Calu3 (cell line): ENCODE results near the gene OTOF. TPM values are rescaled to one million over a fixed set of nuclear protein-coding genes. Genes with fewer than 3 reads are reported as not detected.

ENCODE experiments used
- BruUV-seq: library from RNA; stranded (reverse); fragments of 400-500 nt; replicated peaks from 2 replicates; lab custom pipeline; 2021; lab: Mats Ljungman, UMichigan
- CTCF ChIA-PET: fragments of 300-600 bp; sonication (Branson Sonifier 250); formaldehyde crosslinking; loops from one replicate; lab custom pipeline; 2022; ENCODE audit warnings: antibody characterized with exemption; lab: Charles Lee
- DNase-seq: peaks from one replicate; pipeline ENCODE4 v3.0.0; 2022
- H3K27ac Mint-ChIP-seq: one replicate; pipeline ENCODE4 v1.8.0; 2022; ENCODE audit warnings: mixed read lengths; ENCODE audit not compliant: unreplicated experiment
- H3K27me3 Mint-ChIP-seq: one replicate; pipeline ENCODE4 v1.8.0; 2022; ENCODE audit warnings: mixed read lengths; ENCODE audit not compliant: unreplicated experiment
- H3K36me3 Mint-ChIP-seq: one replicate; pipeline ENCODE4 v1.8.0; 2022; ENCODE audit warnings: mild to moderate bottlenecking, moderate library complexity, mixed read lengths; ENCODE audit not compliant: insufficient read depth, unreplicated experiment
- H3K4me1 Mint-ChIP-seq: one replicate; pipeline ENCODE4 v1.8.0; 2022; ENCODE audit warnings: mild to moderate bottlenecking, low read depth, mixed read lengths; ENCODE audit not compliant: unreplicated experiment
- H3K4me3 Mint-ChIP-seq: one replicate; pipeline ENCODE4 v1.8.0; 2022; ENCODE audit warnings: mild to moderate bottlenecking, low read depth, moderate library complexity, mixed read lengths; ENCODE audit not compliant: unreplicated experiment
- H3K9me3 Mint-ChIP-seq: one replicate; pipeline ENCODE4 v1.8.0; 2022; ENCODE audit warnings: low read depth, mixed read lengths; ENCODE audit not compliant: unreplicated experiment
- CTCF ChIP-seq: fragments of 200-600 bp; IDR thresholded peaks from one replicate; pipeline ENCODE4 v1.8.0; 2022; ENCODE audit warnings: antibody characterized with exemption; ENCODE audit not compliant: unreplicated experiment
- intact Hi-C: fragments of 100-400 bp; cut with micrococcal nuclease; formaldehyde crosslinking; loops from one replicate; pipeline ENCODE4 v1.10.0; 2022; ENCODE audit not compliant: unreplicated experiment
- total RNA-seq: library from RNA; stranded (reverse); gene quantifications from 2 replicates; pipeline ENCODE4 v1.2.3, GENCODE V29; 2022

OTOF gene
- total RNA-seq, 1 experiment from 2014 or later: not detected

GRCh38 chr2:26520148-26520449 lies 42.2 kb upstream of the OTOF start:
- CTCF ChIA-PET: interaction anchor here (1.0 to 1.7 kb wide), 4 partner anchors 31 to 88 kb away, joined by 3 to 7 read pairs (median 4); no protein-coding TSS in a partner anchor
- BruUV-seq: no TSS peak
- intact Hi-C loops: loop anchor here (2.0 kb wide), 1 partner anchor 225 kb away; no protein-coding TSS in a partner anchor
- Mint-ChIP-seq H3K9me3 (no peaks in the 10 kb centered on the region), H3K4me1 (no peaks in the 10 kb centered on the region), H3K4me3 (no peak overlapping the region), H3K27me3 (peaks cover 50% of the 10 kb centered on the region), H3K36me3 (no peaks in the 10 kb centered on the region), H3K27ac (no peak overlapping the region)
- DNase-seq: no peak
- TF ChIP-seq CTCF: no peak

- intact Hi-C loops: loop anchor here (2.0 kb wide), 1 partner anchor 225 kb away; no protein-coding TSS in a partner anchor
- Mint-ChIP-seq H3K27me3 (peaks cover 55% of the 10 kb centered on the region), H3K9me3 (no peaks in the 10 kb centered on the region), H3K27ac (no peak overlapping the region), H3K4me1 (no peaks in the 10 kb centered on the region), H3K36me3 (no peaks in the 10 kb centered on the region), H3K4me3 (no peak overlapping the region)
- no peak for DNase-seq
- BruUV-seq: no TSS peak
- CTCF ChIA-PET: interaction anchor here (1.0 to 1.3 kb wide), 3 partner anchors 32 to 88 kb away, joined by 3 to 5 read pairs (median 4); no protein-coding TSS in a partner anchor
- no peak for TF ChIP-seq CTCF
These were observed 41.6 kb upstream of the OTOF start for GRCh38 chr2:26519396-26520147.

- no peak overlapping the region for H3K27ac Mint-ChIP-seq
- intact Hi-C loops: no loop called here
- no peak for DNase-seq
- no TSS peak for BruUV-seq
- CTCF ChIA-PET: interaction anchor here (0.5 to 1.5 kb wide), 2 partner anchors 23 to 61 kb away, joined by 4 to 6 read pairs; no protein-coding TSS in a partner anchor
- H3K36me3 Mint-ChIP-seq: no peaks in the 10 kb centered on the region
- H3K27me3 Mint-ChIP-seq: peaks cover 83% of the 10 kb centered on the region
- no peak overlapping the region for H3K4me3 Mint-ChIP-seq
- H3K4me1 Mint-ChIP-seq: no peaks in the 10 kb centered on the region
- TF ChIP-seq CTCF: no peak
- H3K9me3 Mint-ChIP-seq: no peaks in the 10 kb centered on the region
These were observed 38.9 kb upstream of the OTOF start for GRCh38 chr2:26516781-26517180.

GRCh38 chr2:26516246-26516645 lies 38.3 kb upstream of the OTOF start:
- DNase-seq: no peak
- BruUV-seq: no TSS peak
- H3K4me3 Mint-ChIP-seq: no peak overlapping the region
- TF ChIP-seq CTCF: no peak
- peaks cover 85% of the 10 kb centered on the region for H3K27me3 Mint-ChIP-seq
- H3K9me3 Mint-ChIP-seq: no peaks in the 10 kb centered on the region
- CTCF ChIA-PET: interaction anchor here (0.5 to 1.5 kb wide), 3 partner anchors 13 to 61 kb away, joined by 3 to 6 read pairs (median 4); no protein-coding TSS in a partner anchor
- intact Hi-C loops: no loop called here
- H3K36me3 Mint-ChIP-seq: no peaks in the 10 kb centered on the region
- no peak overlapping the region for H3K27ac Mint-ChIP-seq
- no peaks in the 10 kb centered on the region for H3K4me1 Mint-ChIP-seq
